Hepatocyte (in vitro differentiated cells): ENCODE measurements around the gene RAET1G. TPM values are rescaled to one million over a fixed set of nuclear protein-coding genes. Genes with fewer than 3 reads are reported as not detected.

Experiments used
- DNase-seq: peaks from one replicate; pipeline ENCODE4 v3.0.0-alpha.2; 2016; ENCODE audit warnings: low spot score
- H2AFZ ChIP-seq: fragments of 200-600 bp; sonication (generic); 2 replicates; pipeline ENCODE4 v1.6.0; 2016; ENCODE audit warnings: antibody characterized with exemption, mild to moderate bottlenecking
- H3K27ac ChIP-seq: fragments of 200-600 bp; sonication (generic); 2 replicates; pipeline ENCODE4 v1.5.1; 2016; ENCODE audit warnings: mild to moderate bottlenecking
- H3K27me3 ChIP-seq: fragments of 200-600 bp; sonication (generic); 2 replicates; pipeline ENCODE4 v1.6.1; 2016
- H3K36me3 ChIP-seq: fragments of 200-600 bp; sonication (generic); replicated peaks from 2 replicates; pipeline ENCODE4 v1.5.1; 2016; ENCODE audit warnings: low read depth; ENCODE audit not compliant: insufficient read depth
- H3K4me1 ChIP-seq: fragments of 200-600 bp; sonication (generic); 2 replicates; pipeline ENCODE4 v1.5.1; 2016; ENCODE audit warnings: mild to moderate bottlenecking, moderate library complexity; ENCODE audit not compliant: insufficient read depth
- H3K4me2 ChIP-seq: fragments of 200-600 bp; sonication (generic); 2 replicates; pipeline ENCODE4 v1.6.0; 2016
- H3K4me3 ChIP-seq: fragments of 200-600 bp; sonication (generic); 2 replicates; pipeline ENCODE4 v1.5.1; 2016; ENCODE audit warnings: mild to moderate bottlenecking
- H3K79me2 ChIP-seq: fragments of 200-600 bp; sonication (generic); 2 replicates; pipeline ENCODE4 v1.6.0; 2017; ENCODE audit warnings: mild to moderate bottlenecking
- H3K9me2 ChIP-seq: fragments of 200-600 bp; sonication (generic); replicated peaks from 2 replicates; pipeline ENCODE4 v1.6.0; 2017; ENCODE audit warnings: mild to moderate bottlenecking; ENCODE audit not compliant: insufficient read depth
- H3K9me3 ChIP-seq: fragments of 200-600 bp; sonication (generic); 2 replicates; pipeline ENCODE4 v1.5.1; 2016; ENCODE audit warnings: low read depth, mild to moderate bottlenecking
- H4K20me1 ChIP-seq: fragments of 200-600 bp; sonication (generic); 2 replicates; pipeline ENCODE4 v1.6.0; 2016; ENCODE audit warnings: mild to moderate bottlenecking; ENCODE audit not compliant: insufficient read depth, poor library complexity, severe bottlenecking
- EZH2 ChIP-seq: fragments of 200-600 bp; sonication (generic); IDR thresholded peaks from 2 replicates; pipeline ENCODE4 v1.6.1; 2016; ENCODE audit warnings: antibody characterized with exemption, mild to moderate bottlenecking, borderline replicate concordance
- EZH2phosphoT487 ChIP-seq: fragments of 200-600 bp; sonication (generic); IDR thresholded peaks from one replicate; pipeline ENCODE4 v1.6.1; 2018; ENCODE audit warnings: antibody characterized with exemption, mild to moderate bottlenecking, low read depth, moderate library complexity; ENCODE audit not compliant: unreplicated experiment, severe bottlenecking
- WGBS: methylation state at CpG from one replicate; pipeline ENCODE4 v1.1.6; 2016; ENCODE audit warnings: low lambda C conversion rate; ENCODE audit errors: missing lambda C conversion rate; 5-methylcytosine and 5-hydroxymethylcytosine counted together
- polyA plus RNA-seq: library from polyadenylated mRNA; unstranded; fragments of >200 nt; fragmentation: Nextera tagmentation; extraction: Ambion mirVana; gene quantifications from 2 replicates; pipeline ENCODE4 v1.2.1, GENCODE V29; 2016
- total RNA-seq: library from RNA; depleted of rRNA; stranded (reverse); fragments of >200 nt; gene quantifications from 2 replicates; pipeline ENCODE4 v1.2.3, GENCODE V29; 2014
- TF ChIP-seq, protein P1 (sequence below): fragments of 200-600 bp; sonication (generic); IDR thresholded peaks from 2 replicates; pipeline ENCODE4 v1.5.1; 2016; ENCODE audit warnings: antibody characterized with exemption, mild to moderate bottlenecking; ENCODE audit not compliant: poor library complexity

RAET1G gene
- total and polyA plus RNA-seq, 2 experiments from 2014 or later: 0.31 to 1.5 TPM

- Histone ChIP-seq H3K9me3 (no peaks in the 10 kb centered on the region), H3K4me2 (no peak overlapping the region), H3K27me3 (peaks cover 85% of the 10 kb centered on the region), H3K79me2 (no peaks in the 10 kb centered on the region), H3K36me3 (no peaks in the 10 kb centered on the region), H4K20me1 (no peaks in the 10 kb centered on the region), H2AFZ (no peak overlapping the region), H3K4me1 (peaks cover 5% of the 10 kb centered on the region), H3K4me3 (no peak overlapping the region), H3K27ac (no peak overlapping the region), H3K9me2 (no peaks in the 10 kb centered on the region)
- TF ChIP-seq, protein P1, sequence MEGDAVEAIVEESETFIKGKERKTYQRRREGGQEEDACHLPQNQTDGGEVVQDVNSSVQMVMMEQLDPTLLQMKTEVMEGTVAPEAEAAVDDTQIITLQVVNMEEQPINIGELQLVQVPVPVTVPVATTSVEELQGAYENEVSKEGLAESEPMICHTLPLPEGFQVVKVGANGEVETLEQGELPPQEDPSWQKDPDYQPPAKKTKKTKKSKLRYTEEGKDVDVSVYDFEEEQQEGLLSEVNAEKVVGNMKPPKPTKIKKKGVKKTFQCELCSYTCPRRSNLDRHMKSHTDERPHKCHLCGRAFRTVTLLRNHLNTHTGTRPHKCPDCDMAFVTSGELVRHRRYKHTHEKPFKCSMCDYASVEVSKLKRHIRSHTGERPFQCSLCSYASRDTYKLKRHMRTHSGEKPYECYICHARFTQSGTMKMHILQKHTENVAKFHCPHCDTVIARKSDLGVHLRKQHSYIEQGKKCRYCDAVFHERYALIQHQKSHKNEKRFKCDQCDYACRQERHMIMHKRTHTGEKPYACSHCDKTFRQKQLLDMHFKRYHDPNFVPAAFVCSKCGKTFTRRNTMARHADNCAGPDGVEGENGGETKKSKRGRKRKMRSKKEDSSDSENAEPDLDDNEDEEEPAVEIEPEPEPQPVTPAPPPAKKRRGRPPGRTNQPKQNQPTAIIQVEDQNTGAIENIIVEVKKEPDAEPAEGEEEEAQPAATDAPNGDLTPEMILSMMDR: peak; percentile 81
- TF ChIP-seq EZH2: no peak
- 44% methylated on average over 11 of the region's 11 CpGs for WGBS
- DNase-seq: peak; percentile 80
Observed at GRCh38 chr6:149934249-149935156, 11.6 kb upstream of the RAET1G start.

- 40% methylated on average over 3 of the region's 3 CpGs for WGBS
Observed at GRCh38 chr6:149933461-149933860, 10.5 kb upstream of the RAET1G start.

GRCh38 chr6:149933036-149933435 is 10.1 kb upstream of the RAET1G start:
- TF ChIP-seq EZH2phosphoT487: no peak
- no peak for TF ChIP-seq EZH2
- TF ChIP-seq, protein P1: no peak
- H3K27me3 ChIP-seq: peaks cover 82% of the 10 kb centered on the region
- H3K4me3 ChIP-seq: no peak overlapping the region
- no peaks in the 10 kb centered on the region for H3K4me1 ChIP-seq
- no peak overlapping the region for H2AFZ ChIP-seq
- H4K20me1 ChIP-seq: no peaks in the 10 kb centered on the region
- no peaks in the 10 kb centered on the region for H3K79me2 ChIP-seq
- no peak overlapping the region for H3K27ac ChIP-seq
- WGBS: 65% methylated on average over 5 of the region's 5 CpGs
- H3K9me2 ChIP-seq: no peaks in the 10 kb centered on the region
- no peak for DNase-seq
- H3K36me3 ChIP-seq: no peaks in the 10 kb centered on the region
- H3K9me3 ChIP-seq: no peaks in the 10 kb centered on the region
- H3K4me2 ChIP-seq: no peak overlapping the region

More at GRCh38 chr6:149933461-149933860, 10.5 kb upstream of the RAET1G start:
- Histone ChIP-seq H3K4me3 (no peak overlapping the region), H3K4me1 (peaks cover 3% of the 10 kb centered on the region), H3K79me2 (no peaks in the 10 kb centered on the region), H3K9me3 (no peaks in the 10 kb centered on the region), H3K9me2 (no peaks in the 10 kb centered on the region), H2AFZ (no peak overlapping the region), H3K4me2 (no peak overlapping the region), H3K27me3 (peaks cover 85% of the 10 kb centered on the region), H3K36me3 (no peaks in the 10 kb centered on the region), H3K27ac (no peak overlapping the region), H4K20me1 (no peaks in the 10 kb centered on the region)
- DNase-seq: no peak
- TF ChIP-seq EZH2: no peak
- TF ChIP-seq, protein P1: no peak
- no peak for TF ChIP-seq EZH2phosphoT487
